Forelimb muscle (tissue), 1 donor: ENCODE measurements around the gene VWA8. TPM values are rescaled to one million over a fixed set of nuclear protein-coding genes. Genes with fewer than 3 reads are reported as not detected.
"Not testable (repeated sequence)": the region's sequence is repeated elsewhere in the genome, so short reads cannot be mapped to it uniquely, and the experiment has no call there.

ENCODE experiments used
- DNase-seq: peaks from one replicate; pipeline ENCODE4 v3.0.0-alpha.2; 2013; ENCODE audit warnings: low read depth
- polyA plus RNA-seq: library from polyadenylated mRNA; unstranded; fragments of 120-200 nt; gene quantifications from one replicate; pipeline ENCODE4 v1.2.1, GENCODE V29; 2013; ENCODE audit not compliant: insufficient read length

The VWA8 gene
- polyA plus RNA-seq, 1 donor = 8.6 TPM

GRCh38 chr13:41647699-41648313, 313.1 kb downstream of the VWA8 start:
- DNase-seq = not testable (repeated sequence)

GRCh38 chr13:41645331-41645730, 315.6 kb downstream of the VWA8 start:
- no peak for DNase-seq

GRCh38 chr13:41644742-41645141, 316.2 kb downstream of the VWA8 start:
- no peak for DNase-seq

GRCh38 chr13:41643507-41643906, 317.4 kb downstream of the VWA8 start:
- no peak for DNase-seq

- DNase-seq = no peak
Observed at GRCh38 chr13:41641961-41642360, 318.9 kb downstream of the VWA8 start.

- no peak for DNase-seq
Observed at GRCh38 chr13:41641429-41641828, 319.5 kb downstream of the VWA8 start.

GRCh38 chr13:41639955-41640780, 320.7 kb downstream of the VWA8 start:
- no peak for DNase-seq

GRCh38 chr13:41639237-41639904, 321.5 kb downstream of the VWA8 start:
- DNase-seq = no peak

GRCh38 chr13:41637586-41637985, 323.3 kb downstream of the VWA8 start:
- DNase-seq = no peak

- DNase-seq = not testable (repeated sequence)
Observed at GRCh38 chr13:41637032-41637431, 323.9 kb downstream of the VWA8 start.

GRCh38 chr13:41636590-41636989, 324.3 kb downstream of the VWA8 start:
- not testable (repeated sequence) for DNase-seq

- no peak for DNase-seq
Observed at GRCh38 chr13:41634407-41634806, 326.5 kb downstream of the VWA8 start.

- DNase-seq = no peak
Observed at GRCh38 chr13:41633776-41634175, 327.1 kb downstream of the VWA8 start.

- no peak for DNase-seq
Observed at GRCh38 chr13:41631296-41631965, 329.5 kb downstream of the VWA8 start.

GRCh38 chr13:41627425-41627824, 333.5 kb downstream of the VWA8 start:
- no peak for DNase-seq

GRCh38 chr13:41624041-41624440, 336.9 kb downstream of the VWA8 start:
- no peak for DNase-seq

- no peak for DNase-seq
Observed at GRCh38 chr13:41622432-41623429, 338.2 kb downstream of the VWA8 start.

GRCh38 chr13:41621716-41622431, 339.0 kb downstream of the VWA8 start:
- no peak for DNase-seq

- not testable (repeated sequence) for DNase-seq
Observed at GRCh38 chr13:41617633-41618032, 343.3 kb downstream of the VWA8 start.

GRCh38 chr13:41616151-41616550, 344.8 kb downstream of the VWA8 start:
- DNase-seq = no peak
